ENCODE data around the gene RASGRF1.

GRCh38 chr15:78968539-78969271, 121.9 kb downstream of the RASGRF1 start:
- TF ChIP-seq CTCF (conservative IDR thresholded peaks at IDR 0.05) (no peak), ZFX (IDR thresholded peaks at IDR 0.05) (no peak)

Data from C4-2B (cell line).